ENCODE results near the gene AQP6. TPM values are rescaled to one million over a fixed set of nuclear protein-coding genes. Genes with fewer than 3 reads are reported as not detected.

Gene AQP6
- total RNA-seq, 2 experiments from 2014 or later, result not detected

GRCh38 chr12:50017641-50018040 is 44.9 kb downstream of the AQP6 start:
- Mint-ChIP-seq H3K4me3 (no peak overlapping the region), H3K4me1 (ENCODE audit: low read depth) (peaks cover 43% of the 10 kb centered on the region), H3K36me3 (ENCODE audit: low read depth) (peaks cover 54% of the 10 kb centered on the region), H3K27ac (no peak overlapping the region), H3K9me3 (ENCODE audit: insufficient read depth) (no peaks in the 10 kb centered on the region), H3K27me3 (ENCODE audit: low read depth) (no peaks in the 10 kb centered on the region)
- ChIA-PET CTCF (interaction anchor here (0.7 to 2.0 kb wide), 8 partner anchors 8 to 72 kb away, joined by 3 to 12 read pairs (median 5); partner anchors contain the start of gene RACGAP1), POLR2A (no interaction called here)
- no peak for DNase-seq
- no peak for ATAC-seq

- H3K4me3 Mint-ChIP-seq, result no peak overlapping the region
- H3K27me3 Mint-ChIP-seq (ENCODE audit: low read depth), result no peaks in the 10 kb centered on the region
- H3K27ac Mint-ChIP-seq, result no peak overlapping the region
- no peak for ATAC-seq
- H3K4me1 Mint-ChIP-seq (ENCODE audit: low read depth), result peaks cover 48% of the 10 kb centered on the region
- peaks cover 57% of the 10 kb centered on the region for H3K36me3 Mint-ChIP-seq (ENCODE audit: low read depth)
- no peaks in the 10 kb centered on the region for H3K9me3 Mint-ChIP-seq (ENCODE audit: insufficient read depth)
- ChIA-PET POLR2A (interaction anchor here (0.7 kb wide), 1 partner anchor 350 kb away, joined by 3 read pairs; no protein-coding TSS in a partner anchor), CTCF (interaction anchor here (0.7 to 2.0 kb wide), 6 partner anchors 9 to 73 kb away, joined by 3 to 12 read pairs (median 5); no protein-coding TSS in a partner anchor)
- DNase-seq, result no peak
These were observed 45.4 kb downstream of the AQP6 start for GRCh38 chr12:50018154-50018553.

- ATAC-seq (no peak), DNase-seq (no peak)
- Mint-ChIP-seq H3K27ac (no peak overlapping the region), H3K36me3 (ENCODE audit: low read depth) (peaks cover 56% of the 10 kb centered on the region), H3K4me3 (no peak overlapping the region), H3K27me3 (ENCODE audit: low read depth) (no peaks in the 10 kb centered on the region), H3K4me1 (ENCODE audit: low read depth) (peaks cover 50% of the 10 kb centered on the region), H3K9me3 (ENCODE audit: insufficient read depth) (no peaks in the 10 kb centered on the region)
- ChIA-PET CTCF (interaction anchor here (1.5 to 2.0 kb wide), 2 partner anchors 10 to 74 kb away, joined by 4 to 6 read pairs; no protein-coding TSS in a partner anchor), POLR2A (interaction anchor here (0.7 kb wide), 1 partner anchor 351 kb away, joined by 3 read pairs; no protein-coding TSS in a partner anchor)
These were observed 46.2 kb downstream of the AQP6 start for GRCh38 chr12:50018968-50019367.

GRCh38 chr12:50019524-50019923 is 46.8 kb downstream of the AQP6 start:
- H3K27me3 Mint-ChIP-seq (ENCODE audit: low read depth), result no peaks in the 10 kb centered on the region
- ATAC-seq, result no peak
- H3K4me1 Mint-ChIP-seq (ENCODE audit: low read depth), result peaks cover 48% of the 10 kb centered on the region
- H3K4me3 Mint-ChIP-seq, result no peak overlapping the region
- CTCF ChIA-PET, result interaction anchor here (1.1 to 2.7 kb wide), 4 partner anchors 28 to 74 kb away, joined by 3 to 12 read pairs (median 5); no protein-coding TSS in a partner anchor
- no peak overlapping the region for H3K27ac Mint-ChIP-seq
- DNase-seq, result no peak
- no peaks in the 10 kb centered on the region for H3K9me3 Mint-ChIP-seq (ENCODE audit: insufficient read depth)
- POLR2A ChIA-PET, result no interaction called here
- H3K36me3 Mint-ChIP-seq (ENCODE audit: low read depth), result peaks cover 55% of the 10 kb centered on the region

- Mint-ChIP-seq H3K4me3 (no peak overlapping the region), H3K27ac (no peak overlapping the region), H3K36me3 (ENCODE audit: low read depth) (peaks cover 55% of the 10 kb centered on the region), H3K27me3 (ENCODE audit: low read depth) (no peaks in the 10 kb centered on the region), H3K9me3 (ENCODE audit: insufficient read depth) (no peaks in the 10 kb centered on the region), H3K4me1 (ENCODE audit: low read depth) (peaks cover 48% of the 10 kb centered on the region)
- ChIA-PET CTCF (interaction anchor here (0.6 to 2.7 kb wide), 8 partner anchors 12 to 91 kb away, joined by 3 to 14 read pairs (median 4); partner anchors contain the start of gene COX14), POLR2A (no interaction called here)
- ATAC-seq (no peak), DNase-seq (no peak)
These were observed 48.3 kb downstream of the AQP6 start for GRCh38 chr12:50021031-50021430.

- DNase-seq, result no peak
- POLR2A ChIA-PET, result no interaction called here
- CTCF ChIA-PET, result interaction anchor here (1.1 to 1.3 kb wide), 2 partner anchors 55 to 89 kb away, joined by 4 to 6 read pairs; partner anchors contain the start of gene COX14
- Mint-ChIP-seq H3K27ac (no peak overlapping the region), H3K27me3 (ENCODE audit: low read depth) (no peaks in the 10 kb centered on the region), H3K4me1 (ENCODE audit: low read depth) (peaks cover 49% of the 10 kb centered on the region), H3K4me3 (peak overlapping the region; percentile 94), H3K36me3 (ENCODE audit: low read depth) (peaks cover 50% of the 10 kb centered on the region), H3K9me3 (ENCODE audit: insufficient read depth) (no peaks in the 10 kb centered on the region)
- no peak for ATAC-seq
These were observed 50.2 kb downstream of the AQP6 start for GRCh38 chr12:50022903-50023302.

GRCh38 chr12:50024227-50024626 is 51.5 kb downstream of the AQP6 start:
- POLR2A ChIA-PET, result interaction anchor here (0.5 to 2.8 kb wide), 4 partner anchors 26 to 88 kb away, joined by 3 to 12 read pairs (median 5); partner anchors contain the start of gene COX14

GRCh38 chr12:50024805-50025186 is 52.0 kb downstream of the AQP6 start:
- CTCF ChIA-PET, result interaction anchor here (0.7 to 4.0 kb wide), 11 partner anchors 8 to 129 kb away, joined by 3 to 28 read pairs (median 6); partner anchors contain the start of gene COX14
- no peaks in the 10 kb centered on the region for H3K9me3 Mint-ChIP-seq (ENCODE audit: insufficient read depth)

More at GRCh38 chr12:50024227-50024626, 51.5 kb downstream of the AQP6 start:
- DNase-seq (no peak), ATAC-seq (no peak)
- Mint-ChIP-seq H3K4me1 (ENCODE audit: low read depth) (peaks cover 42% of the 10 kb centered on the region), H3K9me3 (ENCODE audit: insufficient read depth) (no peaks in the 10 kb centered on the region), H3K27ac (peak overlapping the region; percentile 98), H3K27me3 (ENCODE audit: low read depth) (no peaks in the 10 kb centered on the region), H3K36me3 (ENCODE audit: low read depth) (peaks cover 40% of the 10 kb centered on the region), H3K4me3 (peak overlapping the region; percentile 94)
- CTCF ChIA-PET, result interaction anchor here (0.6 to 4.0 kb wide), 9 partner anchors 14 to 87 kb away, joined by 3 to 22 read pairs (median 6); partner anchors contain the start of gene COX14

GRCh38 chr12:50025187-50026059 is 52.7 kb downstream of the AQP6 start, which contains the start of gene RACGAP1:
RACGAP1 (minus strand) TSS chr12:50025494; CDS start chr12:50016715, 8,779 bp downstream.
- POLR2A ChIA-PET, result interaction anchor here (0.6 to 2.8 kb wide), 8 partner anchors 10 to 1143 kb away, joined by 3 to 12 read pairs (median 4); partner anchors contain the start of genes COX14 and TMBIM6

More at GRCh38 chr12:50024805-50025186, 52.0 kb downstream of the AQP6 start:
- peak overlapping the region; percentile 98 for H3K27ac Mint-ChIP-seq
- POLR2A ChIA-PET, result interaction anchor here (0.6 to 2.8 kb wide), 7 partner anchors 19 to 457 kb away, joined by 3 to 12 read pairs (median 4); partner anchors contain the start of genes COX14 and TMBIM6
- H3K36me3 Mint-ChIP-seq (ENCODE audit: low read depth), result peaks cover 39% of the 10 kb centered on the region
- H3K4me1 Mint-ChIP-seq (ENCODE audit: low read depth), result peaks cover 41% of the 10 kb centered on the region
- no peaks in the 10 kb centered on the region for H3K27me3 Mint-ChIP-seq (ENCODE audit: low read depth)
- peak; percentile 49 for ATAC-seq
- H3K4me3 Mint-ChIP-seq, result peak overlapping the region; percentile 94
- DNase-seq, result no peak

GRCh38 chr12:50026691-50027090 is 53.9 kb downstream of the AQP6 start:
- ATAC-seq, result no peak

More at GRCh38 chr12:50025187-50026059, 52.7 kb downstream of the AQP6 start, which contains the start of gene RACGAP1:
- H3K4me3 Mint-ChIP-seq, result peak within 1 kb of the TSS; percentile 94
- H3K9me3 Mint-ChIP-seq (ENCODE audit: insufficient read depth), result no peaks in the 10 kb centered on the region
- CTCF ChIA-PET, result interaction anchor here (0.7 to 4.0 kb wide), 15 partner anchors 9 to 729 kb away, joined by 3 to 28 read pairs (median 5); partner anchors contain the start of gene COX14
- DNase-seq, result peak; percentile 98
- peak within 1 kb of the TSS; percentile 98 for H3K27ac Mint-ChIP-seq
- no peaks in the 10 kb centered on the region for H3K27me3 Mint-ChIP-seq (ENCODE audit: low read depth)
- H3K4me1 Mint-ChIP-seq (ENCODE audit: low read depth), result peaks cover 39% of the 10 kb centered on the region
- peaks cover 39% of the 10 kb centered on the region for H3K36me3 Mint-ChIP-seq (ENCODE audit: low read depth)
- peak; percentile 98 for ATAC-seq

More at GRCh38 chr12:50026691-50027090, 53.9 kb downstream of the AQP6 start:
- Mint-ChIP-seq H3K36me3 (ENCODE audit: low read depth) (peaks cover 30% of the 10 kb centered on the region), H3K9me3 (ENCODE audit: insufficient read depth) (no peaks in the 10 kb centered on the region), H3K27me3 (ENCODE audit: low read depth) (peaks cover 3% of the 10 kb centered on the region), H3K4me3 (no peak overlapping the region), H3K27ac (no peak overlapping the region), H3K4me1 (ENCODE audit: low read depth) (peaks cover 28% of the 10 kb centered on the region)
- CTCF ChIA-PET, result interaction anchor here (0.8 to 4.0 kb wide), 4 partner anchors 12 to 60 kb away, joined by 3 to 28 read pairs (median 17); no protein-coding TSS in a partner anchor
- POLR2A ChIA-PET, result no interaction called here
- DNase-seq, result no peak
